GM19193 (cell line): ENCODE data around the gene PACRG.

Source experiments
- POLR2A ChIP-seq: IDR thresholded peaks from 4 replicates; pipeline ENCODE4 v1.6.1; 2011; ENCODE audit not compliant: insufficient read depth, insufficient read length; ENCODE audit errors: extremely low read depth

Gene PACRG

GRCh38 chr6:162917506-162917905 is 189.7 kb downstream of the PACRG start:
- TF ChIP-seq POLR2A, result no peak

GRCh38 chr6:162921062-162921461 is 193.3 kb downstream of the PACRG start:
- TF ChIP-seq POLR2A, result no peak

GRCh38 chr6:162921510-162922040 is 193.8 kb downstream of the PACRG start:
- TF ChIP-seq POLR2A, result no peak

GRCh38 chr6:162922563-162923166 is 194.9 kb downstream of the PACRG start:
- no peak for TF ChIP-seq POLR2A

DNA sequence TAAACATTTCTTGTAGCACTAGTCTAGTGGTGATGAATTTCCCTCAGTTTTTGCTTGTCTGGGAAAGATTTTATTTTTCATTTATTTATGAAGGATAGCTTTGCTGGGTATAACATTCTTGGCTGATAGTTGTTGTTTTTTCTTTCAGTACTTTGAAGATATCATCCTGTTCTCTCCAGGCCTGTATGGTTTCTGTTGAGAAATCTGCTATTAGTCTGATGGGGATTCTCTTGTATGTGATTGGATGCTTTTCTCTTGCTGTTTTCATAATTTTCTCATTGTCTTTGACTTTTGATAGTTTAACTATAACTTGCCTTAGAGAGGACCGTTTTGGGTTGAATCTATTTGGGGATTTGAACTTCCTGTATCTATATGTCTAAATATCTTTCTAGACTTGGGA is 207.1 kb downstream of the PACRG start:
- TF ChIP-seq POLR2A, result no peak

- TF ChIP-seq POLR2A, result no peak
Measured at GRCh38 chr6:162940426-162940825, 212.7 kb downstream of the PACRG start.

- no peak for TF ChIP-seq POLR2A
Measured at GRCh38 chr6:162941128-162941527, 213.4 kb downstream of the PACRG start.

DNA sequence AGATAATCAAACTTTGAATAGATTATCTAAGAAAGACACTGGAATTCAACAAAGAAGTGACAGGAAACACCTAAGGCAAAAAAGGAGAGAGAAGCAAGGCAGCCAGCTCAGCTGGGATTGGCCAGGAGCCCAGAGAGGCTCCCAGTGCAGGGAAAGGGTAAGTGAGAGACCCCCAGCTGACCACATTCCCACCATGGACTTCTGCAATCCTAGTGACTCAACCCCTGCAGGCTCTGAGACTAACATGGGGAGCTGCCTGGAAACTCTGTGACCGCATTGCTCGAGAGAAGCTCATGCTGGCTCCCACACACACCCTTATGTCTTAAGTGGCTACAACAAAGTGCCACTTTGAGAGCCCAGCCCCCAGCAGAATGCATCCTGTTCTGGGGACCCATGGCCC is 215.1 kb downstream of the PACRG start:
- TF ChIP-seq POLR2A, result no peak

- TF ChIP-seq POLR2A, result no peak
Measured at GRCh38 chr6:162943369-162943768, 215.6 kb downstream of the PACRG start.

- no peak for TF ChIP-seq POLR2A
Measured at GRCh38 chr6:162951164-162951743, 223.5 kb downstream of the PACRG start.

DNA sequence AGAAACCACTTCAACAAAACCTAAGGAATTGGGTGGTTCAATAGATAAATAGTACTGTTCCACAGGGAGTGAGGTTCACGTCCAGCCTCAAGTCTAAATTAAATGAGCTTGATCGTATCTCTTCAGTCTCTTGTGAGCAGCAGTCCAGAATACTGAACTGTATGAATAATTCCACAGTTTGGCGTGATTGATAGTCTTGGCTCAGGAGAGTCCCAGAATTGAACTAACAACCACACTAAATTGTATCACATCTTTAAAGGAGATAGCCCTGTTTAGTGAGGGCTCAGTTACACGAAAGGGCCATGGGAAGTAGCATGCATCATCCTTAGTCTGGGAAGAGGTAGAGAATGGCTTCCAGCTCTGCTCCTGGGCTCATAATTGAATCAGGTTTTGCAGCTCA is 224.6 kb downstream of the PACRG start:
- no peak for TF ChIP-seq POLR2A

- no peak for TF ChIP-seq POLR2A
Measured at GRCh38 chr6:162957062-162957461, 229.3 kb downstream of the PACRG start.

- TF ChIP-seq POLR2A, result no peak
Measured at GRCh38 chr6:162960679-162961457, 233.1 kb downstream of the PACRG start.

GRCh38 chr6:162962093-162962492 is 234.3 kb downstream of the PACRG start:
- no peak for TF ChIP-seq POLR2A

- TF ChIP-seq POLR2A, result no peak
Measured at GRCh38 chr6:162963861-162964260, 236.1 kb downstream of the PACRG start.
